A673 (cell line): ENCODE measurements around the gene MINDY2.
"Not testable (repeated sequence)": the region's sequence is repeated elsewhere in the genome, so short reads cannot be mapped to it uniquely, and the experiment has no call there.

ENCODE experiments used
- CTCF ChIP-seq: fragments of 300-800, 200-600 bp; sonication (generic); conservative IDR thresholded peaks from 2 replicates; pipeline ENCODE4 v1.5.1; 2017; ENCODE audit warnings: low read depth, mild to moderate bottlenecking, antibody characterized with exemption, low read length, moderate library complexity, mixed read lengths
- EZH2 ChIP-seq: fragments of 200-600 bp; sonication (generic); IDR thresholded peaks from 2 replicates; pipeline ENCODE4 v1.6.1; 2017; ENCODE audit warnings: borderline replicate concordance, low read depth, mild to moderate bottlenecking, mixed read lengths, antibody characterized with exemption, low read length; ENCODE audit not compliant: poor library complexity, severe bottlenecking

- TF ChIP-seq CTCF, EZH2: not testable (repeated sequence)
Measured at GRCh38 chr15:58823267-58823666, 52.2 kb downstream of the MINDY2 start.
